ENCODE results near the gene C2CD2. TPM values are rescaled to one million over a fixed set of nuclear protein-coding genes. Genes with fewer than 3 reads are reported as not detected.

C2CD2 gene
- total and polyA plus RNA-seq, 2 donors (not counting 1 experiment from before 2014, with no cell fraction given) = 20.3 to 22.3 TPM

DNA sequence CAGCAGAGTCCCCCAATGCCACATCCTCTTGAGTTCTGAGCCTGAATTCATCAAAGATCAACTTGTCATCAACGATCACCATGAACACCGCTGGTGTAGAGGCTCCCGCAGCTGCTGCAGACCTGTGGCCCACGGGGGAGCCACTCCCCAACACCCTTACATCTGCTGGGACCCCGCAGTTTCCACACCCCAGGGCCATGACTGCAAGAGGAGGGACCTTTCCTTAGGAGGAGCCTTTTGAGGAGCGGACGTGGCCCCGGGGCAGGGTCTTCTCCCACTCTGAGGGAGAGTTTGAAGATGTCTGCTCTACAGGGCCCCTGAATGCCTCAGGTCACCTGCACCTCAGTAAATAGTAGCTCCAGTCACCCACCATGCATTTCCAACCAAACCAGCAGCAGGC, 77.4 kb downstream of the C2CD2 start:
- no peak for DNase-seq (ENCODE audit: low read depth in 2 of 2)
- no peaks in the 10 kb centered on the region for H3K27me3 ChIP-seq (ENCODE audit: control insufficient read depth, insufficient read depth, low read length)
- no peak overlapping the region for H2AFZ ChIP-seq (ENCODE audit: low read length)
- H3K4me3 ChIP-seq (replicated peaks in 1 of 4; ENCODE audit: control extremely low read depth in 1 of 4, insufficient read depth in 1 of 4, low read depth in 3 of 4, low read length in 4 of 4) = no peak overlapping the region
- no peaks in the 10 kb centered on the region for H3K36me3 ChIP-seq (ENCODE audit: control insufficient read depth, insufficient read depth, low read length)
- H3K79me2 ChIP-seq (ENCODE audit: control insufficient read depth, insufficient read depth, low read length) = peaks cover 22% of the 10 kb centered on the region
- H3K4me1 ChIP-seq (ENCODE audit: control insufficient read depth, extremely low read depth, insufficient read depth, low read length) = no peaks in the 10 kb centered on the region
- no peak overlapping the region for H3K4me2 ChIP-seq (ENCODE audit: extremely low read depth, insufficient read depth, low read length)
- no peaks in the 10 kb centered on the region for H3K9me3 ChIP-seq (ENCODE audit: control insufficient read depth, insufficient read depth, low read depth, low read length)
- no peak for TF ChIP-seq EZH2 (IDR thresholded peaks at IDR 0.05; ENCODE audit: low read length, missing control alignments)
- TF ChIP-seq, protein P1, sequence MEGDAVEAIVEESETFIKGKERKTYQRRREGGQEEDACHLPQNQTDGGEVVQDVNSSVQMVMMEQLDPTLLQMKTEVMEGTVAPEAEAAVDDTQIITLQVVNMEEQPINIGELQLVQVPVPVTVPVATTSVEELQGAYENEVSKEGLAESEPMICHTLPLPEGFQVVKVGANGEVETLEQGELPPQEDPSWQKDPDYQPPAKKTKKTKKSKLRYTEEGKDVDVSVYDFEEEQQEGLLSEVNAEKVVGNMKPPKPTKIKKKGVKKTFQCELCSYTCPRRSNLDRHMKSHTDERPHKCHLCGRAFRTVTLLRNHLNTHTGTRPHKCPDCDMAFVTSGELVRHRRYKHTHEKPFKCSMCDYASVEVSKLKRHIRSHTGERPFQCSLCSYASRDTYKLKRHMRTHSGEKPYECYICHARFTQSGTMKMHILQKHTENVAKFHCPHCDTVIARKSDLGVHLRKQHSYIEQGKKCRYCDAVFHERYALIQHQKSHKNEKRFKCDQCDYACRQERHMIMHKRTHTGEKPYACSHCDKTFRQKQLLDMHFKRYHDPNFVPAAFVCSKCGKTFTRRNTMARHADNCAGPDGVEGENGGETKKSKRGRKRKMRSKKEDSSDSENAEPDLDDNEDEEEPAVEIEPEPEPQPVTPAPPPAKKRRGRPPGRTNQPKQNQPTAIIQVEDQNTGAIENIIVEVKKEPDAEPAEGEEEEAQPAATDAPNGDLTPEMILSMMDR (conservative IDR thresholded peaks at IDR 0.05 in 1 of 2, IDR thresholded peaks at IDR 0.05 in 1 of 2; ENCODE audit: low read depth in 1 of 2, low read length in 2 of 2) = no peak
- no peak overlapping the region for H3K27ac ChIP-seq (ENCODE audit: insufficient read depth, low read length)
- H3K9ac ChIP-seq (ENCODE audit: insufficient read depth, low read length) = no peak overlapping the region
- no peaks in the 10 kb centered on the region for H4K20me1 ChIP-seq (ENCODE audit: control insufficient read depth, extremely low read depth, insufficient read depth, low read length)

DNA sequence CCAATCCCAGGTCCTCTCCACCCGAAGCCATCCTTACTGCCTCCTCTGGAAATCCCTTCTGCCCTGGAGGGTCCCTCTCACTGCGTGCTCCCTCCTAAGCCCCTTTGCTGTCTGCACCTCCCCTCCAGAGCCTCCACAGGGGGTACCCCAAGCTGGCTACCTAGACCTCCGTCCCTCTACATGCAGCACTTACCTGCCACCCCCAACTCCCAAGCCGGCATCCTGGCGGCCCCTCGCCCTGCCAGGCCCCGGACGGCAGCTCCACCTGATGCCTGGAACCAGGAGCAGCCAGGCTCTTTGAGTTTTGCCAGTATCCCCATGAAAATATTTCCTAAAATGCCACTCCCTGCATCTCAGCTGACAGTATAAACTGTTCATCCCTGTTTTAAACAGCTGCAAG, 78.7 kb downstream of the C2CD2 start:
- Histone ChIP-seq H3K79me2 (ENCODE audit: control insufficient read depth, insufficient read depth, low read length) (peaks cover 22% of the 10 kb centered on the region), H3K4me2 (ENCODE audit: extremely low read depth, insufficient read depth, low read length) (no peak overlapping the region)

DNA sequence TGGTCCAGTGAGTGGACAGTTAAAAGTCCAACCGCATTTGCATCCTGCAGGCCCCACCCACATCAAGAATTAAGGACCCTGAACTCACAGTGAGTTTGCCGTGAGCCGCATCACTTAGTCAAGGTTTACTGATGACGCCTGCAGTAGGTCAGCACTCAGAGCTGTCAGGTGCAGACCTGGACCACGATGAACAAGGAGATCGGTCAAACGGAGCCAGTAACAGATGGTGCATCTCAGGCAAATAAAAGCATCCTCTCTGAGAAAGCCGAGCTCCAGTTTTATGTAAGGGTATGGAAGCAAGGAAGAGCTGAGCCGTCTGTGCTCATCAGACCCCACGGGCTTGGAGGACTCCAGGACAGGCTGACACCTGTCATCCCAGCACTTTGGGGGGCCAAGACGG, 79.2 kb downstream of the C2CD2 start:
- TF ChIP-seq, protein P1 (conservative IDR thresholded peaks at IDR 0.05 in 1 of 2, IDR thresholded peaks at IDR 0.05 in 1 of 2; ENCODE audit: low read depth in 1 of 2, low read length in 2 of 2) = no peak
- TF ChIP-seq EZH2 (IDR thresholded peaks at IDR 0.05; ENCODE audit: low read length, missing control alignments) = no peak
- H3K36me3 ChIP-seq (ENCODE audit: control insufficient read depth, insufficient read depth, low read length) = no peaks in the 10 kb centered on the region
- no peak overlapping the region for H2AFZ ChIP-seq (ENCODE audit: low read length)
- DNase-seq (ENCODE audit: low read depth in 2 of 2) = no peak
- H3K4me1 ChIP-seq (ENCODE audit: control insufficient read depth, extremely low read depth, insufficient read depth, low read length) = no peaks in the 10 kb centered on the region
- peaks cover 22% of the 10 kb centered on the region for H3K79me2 ChIP-seq (ENCODE audit: control insufficient read depth, insufficient read depth, low read length)
- H3K27me3 ChIP-seq (ENCODE audit: control insufficient read depth, insufficient read depth, low read length) = no peaks in the 10 kb centered on the region
- H4K20me1 ChIP-seq (ENCODE audit: control insufficient read depth, extremely low read depth, insufficient read depth, low read length) = no peaks in the 10 kb centered on the region
- no peak overlapping the region for H3K4me3 ChIP-seq (replicated peaks in 1 of 4; ENCODE audit: control extremely low read depth in 1 of 4, insufficient read depth in 1 of 4, low read depth in 3 of 4, low read length in 4 of 4)
- H3K27ac ChIP-seq (ENCODE audit: insufficient read depth, low read length) = no peak overlapping the region
- no peaks in the 10 kb centered on the region for H3K9me3 ChIP-seq (ENCODE audit: control insufficient read depth, insufficient read depth, low read depth, low read length)
- no peak overlapping the region for H3K4me2 ChIP-seq (ENCODE audit: extremely low read depth, insufficient read depth, low read length)
- H3K9ac ChIP-seq (ENCODE audit: insufficient read depth, low read length) = no peak overlapping the region

More for the DNA sequence above, 78.7 kb downstream of the C2CD2 start:
- no peaks in the 10 kb centered on the region for H3K36me3 ChIP-seq (ENCODE audit: control insufficient read depth, insufficient read depth, low read length)
- H3K4me3 ChIP-seq (replicated peaks in 1 of 4; ENCODE audit: control extremely low read depth in 1 of 4, insufficient read depth in 1 of 4, low read depth in 3 of 4, low read length in 4 of 4) = no peak overlapping the region
- no peak for DNase-seq (ENCODE audit: low read depth in 2 of 2)
- H3K27me3 ChIP-seq (ENCODE audit: control insufficient read depth, insufficient read depth, low read length) = no peaks in the 10 kb centered on the region
- H3K9ac ChIP-seq (ENCODE audit: insufficient read depth, low read length) = no peak overlapping the region
- H3K27ac ChIP-seq (ENCODE audit: insufficient read depth, low read length) = no peak overlapping the region
- H3K4me1 ChIP-seq (ENCODE audit: control insufficient read depth, extremely low read depth, insufficient read depth, low read length) = no peaks in the 10 kb centered on the region
- no peak overlapping the region for H2AFZ ChIP-seq (ENCODE audit: low read length)
- TF ChIP-seq, protein P1 (conservative IDR thresholded peaks at IDR 0.05 in 1 of 2, IDR thresholded peaks at IDR 0.05 in 1 of 2; ENCODE audit: low read depth in 1 of 2, low read length in 2 of 2) = no peak
- no peak for TF ChIP-seq EZH2 (IDR thresholded peaks at IDR 0.05; ENCODE audit: low read length, missing control alignments)
- H4K20me1 ChIP-seq (ENCODE audit: control insufficient read depth, extremely low read depth, insufficient read depth, low read length) = no peaks in the 10 kb centered on the region
- H3K9me3 ChIP-seq (ENCODE audit: control insufficient read depth, insufficient read depth, low read depth, low read length) = no peaks in the 10 kb centered on the region
